Measurements from ENCODE around the gene LCN10. TPM values are rescaled to one million over a fixed set of nuclear protein-coding genes. Genes with fewer than 3 reads are reported as not detected.
A peak's percentile ranks its signal among the peaks of the same experiment; 100 is the strongest.
"Not testable (repeated sequence)": the region's sequence is repeated elsewhere in the genome, so short reads cannot be mapped to it uniquely, and the experiment has no call there.

LCN10 gene
- total RNA-seq, 2 donors from 2014 or later: 0.89 to 1.6 TPM

GRCh38 chr9:136776947-136777346, 34.2 kb upstream of the LCN10 start:
- no peak for DNase-seq (ENCODE audit: low spot score in 2 of 2)
- H3K9me3 Mint-ChIP-seq: peaks cover 8 to 11% of the 10 kb centered on the region in 2 donors
- peaks cover 8 to 12% of the 10 kb centered on the region in 2 donors for H3K36me3 Mint-ChIP-seq
- no peak overlapping the region for H3K27ac Mint-ChIP-seq
- ATAC-seq: no peak

GRCh38 chr9:136775191-136775590, 32.5 kb upstream of the LCN10 start:
- peaks cover 8 to 11% of the 10 kb centered on the region in 2 donors for H3K9me3 Mint-ChIP-seq
- peak overlapping the region in 1 of 2 donors; percentile 49 for H3K27ac Mint-ChIP-seq
- ATAC-seq: no peak
- DNase-seq (ENCODE audit: low spot score in 2 of 2): no peak
- H3K36me3 Mint-ChIP-seq: peaks cover 8 to 12% of the 10 kb centered on the region in 2 donors

DNA sequence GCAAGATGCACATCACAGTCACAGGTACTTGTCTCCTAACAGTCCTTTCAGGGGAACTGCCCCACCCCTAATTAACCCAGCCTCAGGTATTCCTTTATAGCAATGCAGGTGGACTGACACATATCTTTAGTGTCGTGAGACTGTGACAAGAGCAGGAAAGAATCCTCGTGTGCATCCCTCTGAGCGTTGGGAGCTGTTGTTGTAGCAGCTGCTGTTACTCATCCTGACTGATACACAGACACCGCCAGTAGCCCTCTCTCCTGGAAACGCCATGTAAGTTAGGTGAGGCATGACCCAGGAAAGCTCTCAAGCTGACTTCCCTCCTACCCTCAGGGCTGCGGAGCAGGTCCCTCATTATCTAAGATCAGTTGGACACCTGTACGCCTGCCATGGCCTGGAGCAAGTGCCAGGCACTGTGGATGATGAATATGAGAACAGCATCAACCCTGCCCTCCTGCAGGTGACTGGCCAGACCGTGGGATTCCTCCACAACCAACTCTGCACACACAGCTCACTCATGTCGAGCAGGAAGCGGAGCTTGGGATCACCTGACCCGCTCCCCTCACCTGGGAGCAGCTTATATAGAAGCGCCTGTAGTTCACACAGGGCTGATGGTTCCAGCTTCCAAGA, 31.8 kb upstream of the LCN10 start:
- DNase-seq (ENCODE audit: low spot score in 2 of 2): no peak
- H3K27ac Mint-ChIP-seq: no peak overlapping the region
- H3K36me3 Mint-ChIP-seq: peaks cover 8 to 12% of the 10 kb centered on the region in 2 donors
- ATAC-seq: no peak
- H3K9me3 Mint-ChIP-seq: peaks cover 8 to 11% of the 10 kb centered on the region in 2 donors

GRCh38 chr9:136773386-136774044, 30.8 kb upstream of the LCN10 start:
- DNase-seq (ENCODE audit: low spot score in 2 of 2) (peak in 1 of 2 donors; percentile 31), ATAC-seq (peak; percentile 63 to 77)
- Mint-ChIP-seq H3K9me3 (peaks cover 8 to 11% of the 10 kb centered on the region in 2 donors), H3K36me3 (peaks cover 8 to 12% of the 10 kb centered on the region in 2 donors), H3K27ac (peak overlapping the region in 1 of 2 donors; percentile 15)

DNA sequence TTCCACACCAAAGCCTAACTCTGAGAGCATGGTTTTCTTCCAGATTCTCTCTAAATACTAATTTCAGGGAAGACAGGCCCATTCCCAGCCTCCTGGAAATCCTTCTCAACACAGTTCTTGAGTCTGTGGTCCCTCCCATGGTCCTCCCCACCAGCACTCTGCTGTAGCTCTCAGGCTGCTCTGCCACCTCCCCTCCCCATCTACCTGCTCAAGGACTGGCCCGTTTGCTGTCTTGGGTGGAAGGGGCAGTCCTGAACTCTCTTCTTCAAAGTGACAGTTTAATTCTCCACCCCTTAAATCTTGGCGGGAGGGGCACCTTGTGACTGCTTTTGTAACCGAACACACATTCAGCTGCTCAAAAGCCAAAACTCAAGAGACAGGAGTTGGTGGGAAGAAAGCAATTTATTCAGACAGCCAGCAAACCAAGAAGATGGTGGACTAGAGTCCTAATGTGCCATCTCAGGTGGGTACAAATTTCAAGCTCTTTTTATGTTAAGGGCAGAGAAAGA, 29.2 kb upstream of the LCN10 start:
- ATAC-seq: no peak
- H3K27ac Mint-ChIP-seq: no peak overlapping the region
- peaks cover 8 to 11% of the 10 kb centered on the region in 2 donors for H3K9me3 Mint-ChIP-seq
- no peak for DNase-seq (ENCODE audit: low spot score in 2 of 2)
- peaks cover 8 to 12% of the 10 kb centered on the region in 2 donors for H3K36me3 Mint-ChIP-seq

- ATAC-seq (peak; percentile 69 to 87), DNase-seq (ENCODE audit: low spot score in 2 of 2) (peak in 1 of 2 donors; percentile 68)
- Mint-ChIP-seq H3K9me3 (peaks cover 8 to 11% of the 10 kb centered on the region in 2 donors), H3K36me3 (peaks cover 8 to 12% of the 10 kb centered on the region in 2 donors), H3K27ac (no peak overlapping the region)
Measured at GRCh38 chr9:136769710-136770191, 27.0 kb upstream of the LCN10 start.

- H3K9me3 Mint-ChIP-seq, H3K36me3 Mint-ChIP-seq: not testable (repeated sequence)
- peak overlapping the region in 1 of 2 donors; percentile 58 for H3K27ac Mint-ChIP-seq
- ATAC-seq (peak; percentile 37 to 74), DNase-seq (ENCODE audit: low spot score in 2 of 2) (peak; percentile 54 to 76)
Measured at GRCh38 chr9:136766410-136767120, 23.8 kb upstream of the LCN10 start.

GRCh38 chr9:136765745-136766409, 23.1 kb upstream of the LCN10 start:
- not testable (repeated sequence) for DNase-seq (ENCODE audit: low spot score in 2 of 2); H3K27ac Mint-ChIP-seq; H3K9me3 Mint-ChIP-seq; H3K36me3 Mint-ChIP-seq; ATAC-seq

DNA sequence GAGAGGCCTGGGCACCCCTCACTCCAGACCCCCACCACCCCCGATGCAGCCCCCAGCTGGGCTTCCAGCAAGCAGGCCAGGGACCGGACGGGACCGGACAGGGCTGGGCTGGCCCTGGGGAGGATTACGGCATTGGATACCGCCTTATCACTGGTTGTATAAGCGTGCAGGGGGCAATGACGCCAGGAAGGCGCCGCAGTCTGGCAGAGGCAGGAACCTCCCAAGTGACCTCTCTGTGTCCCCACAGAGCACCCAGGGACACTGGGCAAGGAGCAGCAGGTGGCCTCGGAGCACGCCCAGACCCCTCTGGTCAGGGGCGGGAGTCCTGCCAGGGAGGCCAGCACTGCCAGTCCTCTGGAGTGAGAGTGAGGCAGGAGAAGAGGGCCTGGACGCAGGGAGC, 22.3 kb upstream of the LCN10 start:
- Mint-ChIP-seq H3K27ac (no peak overlapping the region), H3K9me3 (no peaks in the 10 kb centered on the region), H3K36me3 (no peaks in the 10 kb centered on the region)
- ATAC-seq (no peak), DNase-seq (ENCODE audit: low spot score in 2 of 2) (no peak)

DNA sequence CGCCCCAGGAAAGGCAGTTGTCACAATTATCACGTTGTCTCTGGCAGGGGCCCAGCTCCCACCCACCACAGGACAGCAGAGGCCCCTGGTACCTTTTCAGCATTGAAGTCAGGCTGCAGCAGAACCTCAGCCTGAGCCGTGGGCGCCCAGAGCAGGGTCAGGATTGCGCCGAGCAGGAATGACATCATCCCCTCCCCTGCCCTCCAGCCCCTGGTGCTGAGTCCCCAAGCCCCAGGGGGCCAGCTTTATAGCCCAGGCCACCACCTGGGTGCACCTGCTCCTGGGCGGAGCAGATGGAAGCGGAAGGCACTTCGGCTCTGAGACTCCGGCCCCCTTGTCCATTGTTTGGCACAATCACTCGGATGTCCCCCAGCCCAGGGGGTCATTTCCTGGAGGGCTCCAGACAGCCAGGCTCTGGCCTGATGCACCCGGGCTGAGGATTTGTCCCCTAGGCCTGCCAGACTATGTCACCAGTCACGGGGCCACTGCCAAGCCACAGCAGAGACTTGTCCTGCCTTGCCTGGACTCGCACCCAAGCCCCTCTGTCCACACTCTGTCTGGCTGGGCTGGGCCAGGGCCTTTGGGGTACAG, 21.7 kb upstream of the LCN10 start, which contains the start of gene LCN15:
TSS of gene LCN15 (minus strand) at position 218 of the 591 bp plus-strand sequence. CDS start at position 188, 30 bp downstream.
- ATAC-seq (no peak), DNase-seq (ENCODE audit: low spot score in 2 of 2) (no peak)
- Mint-ChIP-seq H3K27ac (no peak within 1 kb of the TSS), H3K36me3 (no peaks in the 10 kb centered on the region), H3K9me3 (no peaks in the 10 kb centered on the region)

- Mint-ChIP-seq H3K9me3 (no peaks in the 10 kb centered on the region), H3K27ac (no peak overlapping the region), H3K36me3 (no peaks in the 10 kb centered on the region)
- DNase-seq (ENCODE audit: low spot score in 2 of 2) (no peak), ATAC-seq (no peak)
Measured at GRCh38 chr9:136763649-136764035, 20.9 kb upstream of the LCN10 start.

GRCh38 chr9:136762915-136763648, 20.3 kb upstream of the LCN10 start:
- H3K27ac Mint-ChIP-seq: no peak overlapping the region
- H3K9me3 Mint-ChIP-seq: no peaks in the 10 kb centered on the region
- no peaks in the 10 kb centered on the region for H3K36me3 Mint-ChIP-seq
- DNase-seq (ENCODE audit: low spot score in 2 of 2): peak in 1 of 2 donors; percentile 54
- peak in 1 of 2 donors; percentile 60 for ATAC-seq

GRCh38 chr9:136762221-136762691, 19.5 kb upstream of the LCN10 start:
- H3K9me3 Mint-ChIP-seq: no peaks in the 10 kb centered on the region
- DNase-seq (ENCODE audit: low spot score in 2 of 2) (no peak), ATAC-seq (no peak)
- no peak overlapping the region for H3K27ac Mint-ChIP-seq
- H3K36me3 Mint-ChIP-seq: no peaks in the 10 kb centered on the region

DNA sequence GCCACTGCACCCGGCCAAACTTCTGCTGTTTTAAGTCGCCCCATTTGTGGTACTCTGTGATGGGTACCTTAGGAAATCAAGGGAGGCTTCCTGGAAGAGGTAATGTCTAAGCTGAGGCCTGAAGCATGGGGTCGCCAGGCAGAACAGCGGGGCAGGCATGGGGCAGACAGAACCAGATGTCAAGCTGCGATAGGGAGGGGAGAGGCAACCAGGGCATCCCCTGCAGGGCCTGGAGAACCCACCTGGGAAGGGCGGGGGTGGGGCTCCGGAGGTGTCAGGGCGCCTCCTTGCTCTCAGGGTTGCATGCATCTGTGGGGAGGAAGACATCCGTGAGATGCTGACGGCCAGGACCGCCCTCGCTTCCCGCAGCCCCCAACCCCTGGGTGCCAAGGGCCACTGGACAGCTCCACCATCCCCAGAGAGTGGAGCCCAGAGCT, 18.8 kb upstream of the LCN10 start:
- Mint-ChIP-seq H3K36me3 (no peaks in the 10 kb centered on the region), H3K27ac (no peak overlapping the region)
- no peak for ATAC-seq

GRCh38 chr9:136760834-136761544, 18.2 kb upstream of the LCN10 start:
- H3K9me3 Mint-ChIP-seq; H3K27ac Mint-ChIP-seq; DNase-seq (ENCODE audit: low spot score in 2 of 2); H3K36me3 Mint-ChIP-seq: not testable (repeated sequence)
- peak in 1 of 2 donors; percentile 36 for ATAC-seq

More for the DNA sequence above, 18.8 kb upstream of the LCN10 start:
- no peak for DNase-seq (ENCODE audit: low spot score in 2 of 2)
- no peaks in the 10 kb centered on the region for H3K9me3 Mint-ChIP-seq

All from activated naive CD4-positive, alpha-beta T cell treated with anti-CD3 and anti-CD28 coated beads, Interleukin-2, amount 50 U/mL, for 72 hours (primary cell).